LHCN-M2 (cell line): ENCODE data around the gene SLC3A2. TPM values are rescaled to one million over a fixed set of nuclear protein-coding genes. Genes with fewer than 3 reads are reported as not detected.
"Not testable (repeated sequence)": the region's sequence is repeated elsewhere in the genome, so short reads cannot be mapped to it uniquely, and the experiment has no call there.

ENCODE experiments used
- DNase-seq: peaks from one replicate; pipeline ENCODE4 v3.0.0-alpha.2; 2012; ENCODE audit warnings: low read depth
- total RNA-seq: library from RNA; depleted of rRNA; stranded (reverse); fragments of >200 nt; gene quantifications from 2 replicates; pipeline ENCODE4 v1.2.3, GENCODE V29; 2014

Gene SLC3A2
- total RNA-seq, 1 experiment from 2014 or later, result 132 TPM

DNA sequence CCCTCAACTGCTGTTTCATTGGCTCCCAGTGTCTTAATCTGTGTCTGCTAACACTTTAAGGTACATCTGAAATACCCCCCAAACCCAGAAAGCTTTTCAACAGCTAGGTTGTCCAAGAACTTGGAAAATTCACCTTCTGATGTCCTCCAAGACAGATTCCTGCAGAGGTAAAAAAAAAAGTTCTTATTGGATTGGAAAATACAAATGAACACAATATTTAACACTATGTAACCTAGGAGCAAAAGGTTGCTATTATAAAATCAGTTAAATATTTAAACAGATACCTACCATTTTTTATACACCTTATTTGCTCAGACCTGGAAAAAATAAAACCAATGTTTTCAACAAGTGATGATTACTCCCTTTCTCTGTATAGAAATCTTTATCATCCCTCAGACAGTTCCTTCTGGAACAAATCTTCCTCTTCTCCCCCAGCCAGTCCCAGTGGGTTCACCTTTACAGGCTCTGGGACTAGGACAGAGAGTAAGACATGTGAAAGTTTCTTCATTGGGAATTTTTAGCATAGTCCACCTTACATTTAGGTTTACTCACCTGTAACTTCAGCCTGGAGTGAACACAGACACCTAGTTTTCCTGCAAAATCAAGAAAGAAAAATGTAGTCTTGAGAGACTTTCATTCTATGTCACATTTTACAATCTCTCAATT is 28.0 kb upstream of the SLC3A2 start:
- DNase-seq, result no peak

DNA sequence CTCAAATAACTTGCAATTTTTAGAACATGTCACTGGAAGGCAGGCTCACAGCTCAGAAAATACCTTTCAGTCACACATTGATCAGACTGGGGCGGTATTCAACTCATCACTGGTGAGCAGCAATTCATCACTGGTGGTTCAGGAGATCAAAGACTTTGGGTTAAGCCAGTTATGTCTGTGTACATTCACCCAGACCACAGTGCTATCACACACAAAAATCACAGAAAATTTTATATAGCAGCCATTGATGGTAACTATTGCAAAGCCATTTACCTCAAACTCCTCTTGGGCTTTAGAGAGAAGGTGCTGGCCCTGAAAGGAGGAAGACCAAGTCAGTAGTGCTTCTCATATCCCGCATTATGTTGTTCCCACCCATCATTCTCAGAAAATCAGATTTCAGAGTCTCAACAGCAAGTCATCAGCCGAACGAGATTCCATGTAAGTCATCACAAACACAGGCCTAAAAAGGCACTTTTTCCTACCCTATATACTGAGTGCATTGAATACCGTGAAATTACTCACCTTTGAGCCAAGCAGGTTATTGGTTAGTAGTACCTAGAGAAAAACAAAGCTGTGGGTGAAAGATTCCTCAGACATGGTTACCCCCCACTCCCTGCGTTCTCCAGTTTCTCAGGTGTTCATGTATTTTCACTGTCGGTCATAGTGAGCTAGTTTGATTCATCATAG is 27.3 kb upstream of the SLC3A2 start:
- DNase-seq, result no peak

DNA sequence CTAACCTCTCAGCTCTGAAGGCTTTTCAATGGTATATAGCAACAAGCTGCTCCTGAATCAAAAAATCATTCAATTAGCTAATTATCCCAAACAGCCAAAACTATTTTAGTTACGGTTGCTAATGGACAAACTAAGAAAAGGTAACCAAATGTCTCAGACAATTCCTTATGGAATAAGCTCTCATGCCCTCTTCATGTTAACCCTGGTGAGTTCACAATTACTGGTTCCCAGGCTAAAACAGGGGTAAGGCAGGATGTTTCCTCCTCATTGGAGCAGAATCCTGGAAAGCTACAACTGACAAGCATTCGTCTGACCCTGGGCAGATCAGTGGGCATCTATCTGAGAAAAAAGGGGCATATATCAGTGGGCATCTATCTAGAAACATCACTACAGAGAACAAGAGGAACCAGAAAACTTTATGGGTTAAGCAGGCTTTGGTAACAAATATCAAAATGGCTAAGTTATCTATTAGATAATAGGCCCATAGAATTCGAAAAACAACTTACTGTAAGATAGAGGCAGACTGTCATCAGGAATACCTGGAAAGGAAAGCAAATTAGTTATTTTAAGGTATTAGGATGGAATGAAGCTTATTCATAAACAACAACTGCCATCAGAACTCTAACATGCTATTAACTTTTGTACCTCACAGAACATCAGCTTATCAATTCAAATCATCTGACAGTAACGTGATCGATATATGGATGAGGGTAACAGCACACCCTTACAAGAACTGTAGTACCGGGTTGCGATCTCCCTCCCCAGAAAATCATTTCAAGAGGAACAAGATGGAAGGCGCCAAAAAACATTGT is 26.5 kb upstream of the SLC3A2 start:
- DNase-seq, result no peak

DNA sequence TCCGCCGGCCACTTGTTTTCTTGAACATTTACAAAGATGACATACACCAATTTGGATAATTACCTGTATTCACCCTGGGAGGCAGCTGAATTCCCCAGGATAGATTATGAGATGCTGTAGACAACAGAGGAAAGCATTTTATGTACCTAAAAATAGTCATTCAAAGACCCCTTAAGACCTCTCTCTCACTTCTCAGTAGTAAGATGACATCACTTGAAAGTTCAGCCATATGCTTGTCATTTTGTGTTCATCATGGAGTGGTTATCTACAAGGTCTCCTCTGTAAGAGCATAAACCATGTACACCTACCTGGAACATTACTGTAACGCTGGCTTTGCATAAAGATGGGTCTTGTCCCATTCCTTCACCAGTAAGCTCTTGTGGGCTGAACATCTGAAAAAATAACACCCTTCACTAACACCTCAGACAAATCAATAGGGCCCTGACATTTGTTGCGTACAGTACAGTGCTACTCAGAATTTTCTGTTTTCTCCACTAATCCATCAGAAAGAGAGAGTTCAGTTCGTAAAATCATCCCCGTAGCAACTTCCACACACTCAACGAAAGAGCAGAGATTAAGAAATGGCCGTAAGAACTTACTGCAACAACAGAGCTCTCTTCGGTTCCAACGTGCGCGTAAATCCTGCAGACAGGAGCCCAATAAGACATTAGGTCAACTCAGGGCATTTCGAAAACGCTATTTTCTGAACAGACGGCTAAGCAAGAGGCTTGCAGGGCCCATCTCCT is 25.7 kb upstream of the SLC3A2 start:
- no peak for DNase-seq

DNA sequence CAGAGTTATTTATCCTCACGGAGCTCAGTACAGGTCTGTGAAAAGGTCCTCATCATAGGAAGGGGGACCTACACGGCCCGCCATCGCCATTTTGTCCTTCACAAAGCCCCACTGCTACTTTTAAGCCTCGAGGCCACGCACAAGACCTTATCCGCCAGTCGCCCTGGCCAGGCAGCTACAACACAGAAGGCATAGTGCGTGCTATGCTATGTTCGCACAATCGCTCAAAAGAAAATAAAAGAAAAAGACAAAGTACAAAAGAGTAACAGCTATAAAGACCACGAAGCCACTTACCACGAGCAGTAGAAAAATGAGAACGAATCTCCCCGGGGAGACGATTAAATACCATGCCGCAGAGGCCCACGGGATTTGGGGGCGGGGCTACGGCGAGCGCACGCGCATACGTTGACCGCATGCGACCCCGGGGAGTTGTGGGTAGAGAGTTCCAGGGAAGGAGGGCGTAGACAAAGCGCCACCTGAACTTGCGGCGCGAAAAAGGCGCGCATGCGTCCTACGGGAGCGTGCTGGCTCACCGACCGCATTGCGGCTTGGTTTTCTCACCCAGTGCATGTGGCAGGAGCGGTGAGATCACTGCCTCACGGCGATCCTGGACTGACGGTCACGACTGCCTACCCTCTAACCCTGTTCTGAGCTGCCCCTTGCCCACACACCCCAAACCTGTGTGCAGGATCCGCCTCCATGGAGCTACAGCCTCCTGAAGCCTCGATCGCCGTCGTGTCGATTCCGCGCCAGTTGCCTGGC is 24.9 kb upstream of the SLC3A2 start:
- peak; percentile 97 for DNase-seq

DNA sequence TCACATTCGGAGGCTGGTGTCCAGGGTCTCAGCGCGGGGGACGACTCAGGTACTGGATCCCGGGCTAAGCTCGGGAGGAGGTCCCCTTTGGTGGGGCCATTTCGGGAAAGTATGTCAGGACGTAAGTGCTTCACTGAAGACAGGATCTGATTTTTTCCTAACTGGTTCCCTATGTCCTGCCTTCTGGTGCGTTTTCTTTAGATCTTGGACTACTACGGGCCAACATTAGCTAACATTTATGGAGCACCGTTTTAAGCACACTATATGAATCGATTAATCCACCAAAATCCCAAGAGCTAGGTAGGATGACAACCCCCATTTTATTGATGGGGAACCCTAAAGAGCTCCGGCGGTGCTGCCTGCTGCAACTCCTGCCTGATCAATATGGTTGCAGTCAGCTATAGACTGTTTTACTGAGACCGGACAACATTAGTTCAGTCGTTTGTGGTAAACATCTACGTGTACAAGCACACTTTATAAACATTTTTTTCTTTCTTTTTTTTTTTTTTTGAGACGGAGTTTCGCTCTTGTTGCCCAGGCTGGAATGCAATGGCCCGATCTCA is 24.3 kb upstream of the SLC3A2 start:
- no peak for DNase-seq

DNA sequence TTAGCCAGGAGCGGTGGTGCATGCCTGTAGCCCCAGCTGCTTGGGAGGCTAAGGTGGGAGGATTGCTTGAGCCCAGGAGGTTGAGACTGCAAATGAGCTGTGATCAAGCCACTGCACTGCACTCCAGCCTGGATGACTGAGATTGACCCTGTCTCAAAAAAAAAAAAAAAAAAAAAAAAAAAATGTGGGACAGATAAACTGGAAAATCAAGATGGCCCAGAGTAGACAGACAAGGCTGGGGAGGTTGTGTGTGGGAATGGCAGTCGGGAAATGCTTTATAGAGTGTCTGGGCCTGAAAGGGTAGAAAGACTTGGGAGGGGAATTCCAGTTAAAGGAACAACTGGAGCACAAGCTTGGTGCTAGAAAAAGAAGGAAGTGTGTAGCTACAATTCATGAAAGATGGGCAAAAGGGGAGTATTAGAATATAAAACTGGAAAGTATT is 23.1 kb upstream of the SLC3A2 start:
- DNase-seq, result no peak

DNA sequence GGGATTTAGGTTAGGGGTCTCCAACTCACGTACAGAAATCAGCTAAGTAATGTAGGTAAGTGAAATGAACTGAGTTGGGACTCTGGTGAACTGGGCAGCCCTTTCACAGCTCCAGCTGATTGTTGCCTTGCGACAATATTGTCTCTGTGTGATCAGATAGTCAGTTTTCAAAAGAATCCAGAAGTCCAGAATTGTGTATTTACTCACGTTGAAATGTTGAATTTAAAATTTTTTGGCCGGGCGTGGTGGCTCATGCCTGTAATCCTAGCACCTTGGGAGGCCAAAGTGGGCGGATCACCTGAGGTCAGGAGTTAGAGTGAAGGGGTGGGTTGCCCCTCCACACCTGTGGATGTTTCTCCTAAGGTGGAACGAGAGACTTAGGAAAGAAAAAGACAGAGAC is 22.5 kb upstream of the SLC3A2 start:
- no peak for DNase-seq

DNA sequence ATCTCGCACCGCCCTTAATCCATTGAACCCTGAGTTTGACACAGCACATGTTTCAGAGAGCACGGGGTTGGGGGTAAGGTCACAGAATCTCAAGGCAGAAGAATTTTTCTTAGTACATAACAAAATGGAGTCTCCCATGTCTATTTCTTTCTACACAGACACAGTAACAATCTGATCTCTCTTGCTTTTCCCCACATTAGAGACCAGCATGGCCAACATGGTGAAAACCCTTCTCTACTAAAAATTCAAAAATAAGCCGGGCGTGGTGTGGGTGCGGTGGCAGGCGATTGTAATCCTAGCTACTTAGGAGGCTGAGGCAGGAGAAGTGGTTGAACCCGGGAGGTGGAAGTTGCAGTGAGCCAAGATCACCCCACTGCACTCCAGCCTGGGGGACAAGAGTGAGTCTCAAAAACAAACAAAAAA is 21.4 kb upstream of the SLC3A2 start:
- not testable (repeated sequence) for DNase-seq

DNA sequence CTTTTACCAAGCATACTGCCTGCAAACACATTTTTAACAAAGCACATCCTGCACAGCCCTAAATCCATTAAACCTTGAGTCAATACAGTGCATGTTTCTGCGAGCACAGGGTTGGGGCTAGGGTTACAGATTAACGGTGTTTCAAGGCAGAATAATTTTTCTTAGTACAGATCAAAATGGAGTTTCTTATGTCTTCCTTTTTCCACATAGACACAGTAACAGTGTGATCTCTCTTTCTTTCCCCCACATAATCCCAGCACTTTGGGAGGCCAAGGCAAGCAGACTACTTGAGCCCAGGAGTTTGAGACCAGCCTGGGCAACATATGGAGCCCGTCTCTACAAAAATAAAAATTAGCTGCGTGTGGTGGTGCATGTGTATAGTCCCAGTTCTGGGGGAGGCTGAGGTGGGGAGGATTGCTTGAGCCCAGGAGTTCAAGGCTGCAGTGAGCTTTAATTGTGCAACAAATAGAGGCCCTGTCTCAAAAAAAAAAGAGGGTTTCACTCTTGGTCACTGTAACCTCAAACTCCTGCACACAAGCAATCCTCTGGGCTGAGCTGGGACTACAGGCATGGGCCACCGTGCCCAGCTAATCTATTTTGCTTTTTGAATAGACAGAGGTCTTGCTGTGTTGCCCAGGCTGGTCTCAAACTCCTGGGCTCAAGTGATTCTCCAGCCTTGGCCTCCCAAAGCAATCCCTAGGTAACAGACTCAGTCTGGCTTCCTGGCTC is 19.7 kb upstream of the SLC3A2 start:
- no peak for DNase-seq

DNA sequence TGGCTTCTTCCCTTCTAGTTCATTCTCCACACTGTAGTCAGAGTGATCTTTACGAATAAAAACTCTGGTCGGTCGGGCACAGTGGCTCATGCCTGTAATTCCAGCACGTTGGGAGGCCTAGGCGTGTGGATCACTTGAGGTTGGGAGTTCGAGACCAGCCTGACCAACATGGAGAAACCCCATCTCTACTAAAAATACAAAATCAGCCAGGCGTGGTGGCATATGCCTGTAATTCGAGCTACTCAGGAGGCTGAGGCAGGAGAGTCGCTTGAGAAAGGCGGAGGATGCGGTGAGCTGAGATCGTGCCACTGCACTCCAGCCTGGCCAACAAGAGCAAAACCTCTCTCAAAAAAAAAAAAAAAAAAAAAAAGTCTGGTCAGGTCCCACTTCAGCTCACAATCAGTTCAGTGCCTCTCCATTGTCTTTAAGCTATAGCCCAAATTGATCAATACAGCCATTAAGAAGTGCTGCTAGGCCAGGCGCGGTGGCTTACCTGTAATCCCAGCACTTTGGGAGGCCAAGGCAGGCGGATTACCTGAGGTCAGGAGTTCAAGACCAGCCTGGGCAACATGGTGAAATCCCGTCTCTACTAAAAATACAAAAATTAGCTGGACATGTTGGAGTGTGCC is 19.0 kb upstream of the SLC3A2 start:
- DNase-seq, result not testable (repeated sequence)

DNA sequence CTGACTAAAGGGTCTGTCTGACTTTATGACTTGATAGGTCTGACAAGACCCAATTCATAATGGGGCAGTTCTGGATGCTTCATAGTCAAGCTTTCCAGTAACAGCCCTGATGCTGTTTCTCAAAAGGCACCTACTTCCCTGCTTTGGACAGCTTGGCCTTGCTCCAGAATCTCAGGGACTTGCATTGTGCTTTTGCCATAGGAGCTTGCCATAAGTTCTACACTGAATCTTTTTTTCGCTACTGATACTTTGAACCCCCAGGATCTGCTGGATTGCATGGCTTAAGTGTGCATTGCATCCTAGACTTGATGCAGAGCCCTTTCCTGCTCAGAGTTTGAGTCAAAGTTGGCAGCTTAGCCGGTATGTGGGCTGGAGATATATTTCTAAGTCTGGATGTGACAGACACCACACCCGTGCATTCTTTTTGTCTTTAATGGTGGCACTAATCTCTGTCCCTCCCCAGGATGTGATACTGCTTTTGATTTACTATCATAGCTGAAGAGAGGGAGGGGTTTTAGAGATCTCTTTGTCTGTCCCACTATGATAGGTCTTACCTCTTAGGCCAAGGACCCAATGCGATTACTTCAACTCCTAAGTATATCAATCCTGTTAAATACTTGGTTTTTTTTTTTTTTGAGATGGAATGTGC is 16.9 kb upstream of the SLC3A2 start:
- DNase-seq, result no peak

DNA sequence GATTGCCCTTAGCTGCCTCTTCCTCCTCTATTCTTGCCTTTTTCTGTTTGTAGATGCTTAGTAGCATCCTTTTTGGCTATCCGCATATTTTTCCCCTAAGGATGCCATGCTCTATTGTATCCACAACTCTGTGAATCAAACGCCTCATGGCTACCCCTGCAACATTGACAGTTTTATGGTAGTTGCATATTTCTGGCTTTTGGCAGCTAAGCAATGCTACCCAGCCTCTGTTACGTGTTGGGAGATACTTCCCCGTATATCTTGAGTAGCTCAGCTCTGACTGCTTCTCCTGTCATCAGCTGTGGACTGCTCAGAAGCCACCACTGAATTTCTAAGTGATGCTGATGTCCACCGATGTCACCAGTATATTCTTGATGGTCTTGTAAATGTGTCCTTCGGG is 15.1 kb upstream of the SLC3A2 start:
- no peak for DNase-seq

DNA sequence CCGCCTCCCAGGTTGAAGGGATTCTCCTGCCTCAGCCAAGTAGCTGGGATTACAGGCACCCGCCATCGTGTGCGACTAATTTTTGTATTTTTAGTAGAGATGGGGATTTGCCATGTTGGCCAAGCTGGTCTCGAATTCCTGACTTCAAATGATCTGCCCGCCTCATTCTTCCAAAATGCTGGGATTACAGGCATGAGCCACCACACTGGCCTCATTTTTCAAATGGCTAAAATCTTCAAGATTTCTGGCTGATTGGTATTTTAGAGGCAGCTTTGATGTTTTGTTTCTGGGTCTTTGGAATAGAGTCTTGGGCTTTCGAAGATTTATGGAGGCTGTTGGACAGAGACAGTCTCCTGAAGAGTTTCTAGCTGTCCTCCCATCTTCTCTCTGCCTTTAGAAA is 5.8 kb upstream of the SLC3A2 start:
- no peak for DNase-seq

DNA sequence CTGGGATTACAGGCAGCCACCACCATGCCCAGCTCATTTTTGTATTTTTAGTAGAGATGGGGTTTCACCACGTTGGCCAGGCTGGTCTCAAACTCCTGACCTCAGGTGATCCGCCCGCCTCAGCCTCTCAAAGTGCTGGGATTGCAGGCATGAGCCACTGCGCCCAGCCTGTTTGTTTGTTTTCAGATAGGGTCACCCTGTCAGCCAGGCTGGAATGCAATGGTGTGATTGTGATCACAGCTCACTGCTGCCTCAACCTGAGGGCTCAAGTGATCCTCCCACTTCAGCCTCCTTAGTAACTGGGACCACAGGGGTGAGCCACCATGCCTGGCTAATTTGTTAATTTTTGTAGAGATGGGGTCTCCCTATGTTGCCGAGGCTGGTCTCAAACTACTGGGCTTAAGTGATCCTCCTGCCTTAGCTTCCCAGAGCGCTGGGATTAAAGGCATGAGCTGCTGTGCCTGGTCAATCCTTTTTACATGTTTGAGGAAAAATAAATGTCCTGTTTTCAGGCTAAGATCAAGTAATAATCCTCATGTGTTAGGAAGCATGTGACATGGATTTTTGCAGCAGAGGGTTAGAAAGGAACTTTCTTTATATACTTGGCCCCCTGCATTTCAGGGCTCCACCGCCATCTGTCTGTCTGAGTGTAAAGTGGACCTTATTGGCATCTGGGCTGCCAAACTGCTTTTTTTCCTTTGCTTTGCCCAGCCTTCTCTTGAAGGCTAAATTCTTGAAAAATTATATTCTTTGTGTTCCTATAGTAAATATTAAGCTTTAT is 4.8 kb upstream of the SLC3A2 start:
- no peak for DNase-seq

DNA sequence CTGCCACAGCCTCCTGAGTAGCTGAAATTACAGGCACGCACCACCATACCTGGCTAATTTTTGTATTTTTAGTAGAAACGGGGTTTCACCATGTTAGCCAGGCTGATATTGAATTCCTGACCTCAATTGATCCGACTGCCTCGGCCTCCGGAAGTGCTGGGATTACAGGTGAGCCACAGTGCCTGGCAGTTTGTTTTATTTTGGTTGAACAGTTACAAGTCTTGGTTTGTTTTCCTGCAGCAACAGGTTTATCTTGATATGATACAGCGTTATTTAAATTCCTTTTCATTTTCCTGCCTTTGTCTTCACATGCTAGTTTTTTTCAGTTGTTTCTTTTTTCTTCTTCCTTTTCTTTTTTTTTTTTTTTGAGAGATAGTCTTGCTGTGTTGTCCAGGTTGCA is 4.0 kb upstream of the SLC3A2 start:
- DNase-seq, result no peak

DNA sequence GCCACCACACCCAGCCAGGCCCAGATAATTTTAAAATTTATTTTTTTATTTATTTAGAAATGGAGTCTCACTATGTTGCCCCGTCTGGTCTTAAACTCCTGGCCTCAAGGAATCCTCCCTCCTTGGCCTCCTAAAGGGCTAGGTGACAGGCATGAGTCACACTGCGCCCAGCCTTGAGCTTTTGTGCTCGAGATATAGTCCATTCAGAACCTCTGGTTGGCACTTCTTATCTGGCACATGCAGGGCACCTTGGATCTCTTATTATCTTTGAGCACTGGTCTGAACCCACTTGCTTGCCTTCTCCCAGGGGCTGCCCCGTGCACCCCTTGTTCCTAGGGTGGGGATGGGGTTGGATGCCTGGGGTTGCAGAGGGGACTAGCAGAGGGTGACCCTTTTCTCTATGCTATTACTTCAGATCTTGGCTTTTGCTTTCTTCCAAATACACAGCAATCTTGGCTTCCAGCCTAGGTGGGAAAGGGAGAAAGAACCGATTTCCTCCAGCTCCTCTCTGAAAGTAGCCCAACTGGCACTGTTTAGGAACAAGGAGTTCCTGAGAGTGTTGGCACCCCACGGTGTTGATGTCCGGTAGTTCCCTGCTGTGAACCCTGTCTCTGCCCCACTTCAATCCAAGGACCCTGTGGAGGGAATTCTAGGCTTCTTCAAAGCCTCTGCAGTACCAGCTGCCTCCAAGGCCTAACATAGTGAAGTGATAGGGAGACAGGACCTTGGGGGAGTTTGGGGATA is 1.3 kb upstream of the SLC3A2 start:
- peak; percentile 38 for DNase-seq
